ENCODE data around the gene RASGRP3. TPM values are rescaled to one million over a fixed set of nuclear protein-coding genes. Genes with fewer than 3 reads are reported as not detected.

RASGRP3 gene
- total and polyA plus RNA-seq, 2 donors (not counting 3 experiments of a cell fraction or from before 2014, with no cell fraction given): 16.0 to 39.6 TPM

DNA sequence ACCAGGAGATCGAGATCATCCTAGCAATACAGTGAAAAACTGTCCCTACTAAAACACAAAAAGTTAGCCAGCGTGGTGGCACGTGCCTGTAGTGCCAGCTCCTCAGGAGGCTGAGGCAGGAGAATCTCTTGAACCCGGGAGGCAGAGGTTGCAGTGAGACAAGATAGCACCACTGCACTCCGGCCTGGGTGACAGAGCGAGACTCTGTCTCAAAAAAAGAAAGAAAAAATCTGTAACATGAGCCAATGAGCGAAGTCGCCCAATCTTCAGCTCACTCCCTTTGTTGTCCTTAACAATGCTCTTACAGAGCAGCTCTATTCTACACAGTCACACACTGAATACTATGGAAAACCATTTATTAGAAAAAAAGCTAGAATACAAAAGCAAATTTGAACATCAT is 100.6 kb downstream of the RASGRP3 start:
- Histone ChIP-seq H3K4me2 (ENCODE audit: insufficient read depth, low read length) (no peak overlapping the region), H3K9me1 (replicated peaks; ENCODE audit: control insufficient read depth, extremely low read depth, insufficient read depth, low read length) (no peaks in the 10 kb centered on the region), H3K9me3 (replicated peaks; ENCODE audit: control insufficient read depth, insufficient read depth, low read length) (no peaks in the 10 kb centered on the region), H3K4me3 (replicated peaks in 1 of 3; ENCODE audit: insufficient read depth in 1 of 3, low read depth in 1 of 3, low read length in 3 of 3) (no peak overlapping the region), H2AFZ (ENCODE audit: low read depth, low read length) (no peak overlapping the region), H3K4me1 (ENCODE audit: control insufficient read depth, extremely low read depth, insufficient read depth, low read length) (no peaks in the 10 kb centered on the region), H3K9ac (replicated peaks; ENCODE audit: extremely low read depth, insufficient read depth, low read length) (no peak overlapping the region), H3K79me2 (ENCODE audit: control insufficient read depth, insufficient read depth, low read length) (no peaks in the 10 kb centered on the region), H3K36me3 (ENCODE audit: control insufficient read depth in 2 of 2, extremely low read depth in 1 of 2, insufficient read depth in 2 of 2, low read length in 2 of 2) (no peaks in the 10 kb centered on the region), H3K27me3 (ENCODE audit: control insufficient read depth in 2 of 2, insufficient read depth in 2 of 2, low read length in 2 of 2) (no peaks in the 10 kb centered on the region), H3K27ac (ENCODE audit: insufficient read depth, low read depth, low read length) (no peak overlapping the region), H4K20me1 (replicated peaks; ENCODE audit: control insufficient read depth, extremely low read depth, insufficient read depth, low read length) (no peaks in the 10 kb centered on the region)
- ChIA-PET POLR2A (interaction anchor here (1.0 kb wide), 1 partner anchor 22 kb away, joined by 5 read pairs; no protein-coding TSS in a partner anchor), CTCF (interaction anchor here (0.6 to 1.6 kb wide), 7 partner anchors 13 to 181 kb away, joined by 3 to 7 read pairs (median 3); partner anchors contain the start of gene RASGRP3)
- intact Hi-C loops (cut with micrococcal nuclease) (no loop called here), dilution Hi-C loops (cut with MboI; ENCODE audit: extremely low pct_ligation_motif_present, low sequenced_read_pairs) (no loop called here)
- FAIRE-seq (no peak), DNase-seq (ENCODE audit: low read depth, low spot score) (no peak)
- TF ChIP-seq POLR2AphosphoS5 (IDR thresholded peaks at IDR 0.05; ENCODE audit: insufficient read depth, low read depth, low read length): no peak
- no peak for TF ChIP-seq EZH2 (IDR thresholded peaks at IDR 0.05; ENCODE audit: borderline replicate concordance, low read depth, low read length, severe bottlenecking)
- no peak for TF ChIP-seq FOS (IDR thresholded peaks at IDR 0.05; ENCODE audit: borderline replicate concordance, insufficient read depth, low read length)
- no peak for TF ChIP-seq GATA2 (IDR thresholded peaks at IDR 0.05; ENCODE audit: insufficient read depth, insufficient read length, low read depth, low read length)
- TF ChIP-seq MYC (IDR thresholded peaks at IDR 0.05; ENCODE audit: low read depth, low read length): no peak
- TF ChIP-seq, protein P1, sequence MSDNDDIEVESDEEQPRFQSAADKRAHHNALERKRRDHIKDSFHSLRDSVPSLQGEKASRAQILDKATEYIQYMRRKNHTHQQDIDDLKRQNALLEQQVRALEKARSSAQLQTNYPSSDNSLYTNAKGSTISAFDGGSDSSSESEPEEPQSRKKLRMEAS (IDR thresholded peaks at IDR 0.05; ENCODE audit: insufficient read depth, insufficient read length): no peak
- no peak for TF ChIP-seq JUN (IDR thresholded peaks at IDR 0.05; ENCODE audit: borderline replicate concordance, insufficient read depth, insufficient read length, low read depth)
- TF ChIP-seq, protein P2, sequence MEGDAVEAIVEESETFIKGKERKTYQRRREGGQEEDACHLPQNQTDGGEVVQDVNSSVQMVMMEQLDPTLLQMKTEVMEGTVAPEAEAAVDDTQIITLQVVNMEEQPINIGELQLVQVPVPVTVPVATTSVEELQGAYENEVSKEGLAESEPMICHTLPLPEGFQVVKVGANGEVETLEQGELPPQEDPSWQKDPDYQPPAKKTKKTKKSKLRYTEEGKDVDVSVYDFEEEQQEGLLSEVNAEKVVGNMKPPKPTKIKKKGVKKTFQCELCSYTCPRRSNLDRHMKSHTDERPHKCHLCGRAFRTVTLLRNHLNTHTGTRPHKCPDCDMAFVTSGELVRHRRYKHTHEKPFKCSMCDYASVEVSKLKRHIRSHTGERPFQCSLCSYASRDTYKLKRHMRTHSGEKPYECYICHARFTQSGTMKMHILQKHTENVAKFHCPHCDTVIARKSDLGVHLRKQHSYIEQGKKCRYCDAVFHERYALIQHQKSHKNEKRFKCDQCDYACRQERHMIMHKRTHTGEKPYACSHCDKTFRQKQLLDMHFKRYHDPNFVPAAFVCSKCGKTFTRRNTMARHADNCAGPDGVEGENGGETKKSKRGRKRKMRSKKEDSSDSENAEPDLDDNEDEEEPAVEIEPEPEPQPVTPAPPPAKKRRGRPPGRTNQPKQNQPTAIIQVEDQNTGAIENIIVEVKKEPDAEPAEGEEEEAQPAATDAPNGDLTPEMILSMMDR (IDR thresholded peaks at IDR 0.05; ENCODE audit: extremely low read depth in 1 of 2, insufficient read depth in 1 of 2, low read depth in 1 of 2, low read length in 2 of 2): no peak
- no peak for TF ChIP-seq POLR2A (IDR thresholded peaks at IDR 0.05; ENCODE audit: low read depth, low read length)
- BruUV-seq (replicated peaks): no TSS peak

All from endothelial cell of umbilical vein (primary cell).